ENCODE data around the gene NHSL1. TPM values are rescaled to one million over a fixed set of nuclear protein-coding genes. Genes with fewer than 3 reads are reported as not detected.

NHSL1 gene
- polyA plus RNA-seq, 3 donors, result 0.06 to 2.8 (median 0.51) TPM

DNA sequence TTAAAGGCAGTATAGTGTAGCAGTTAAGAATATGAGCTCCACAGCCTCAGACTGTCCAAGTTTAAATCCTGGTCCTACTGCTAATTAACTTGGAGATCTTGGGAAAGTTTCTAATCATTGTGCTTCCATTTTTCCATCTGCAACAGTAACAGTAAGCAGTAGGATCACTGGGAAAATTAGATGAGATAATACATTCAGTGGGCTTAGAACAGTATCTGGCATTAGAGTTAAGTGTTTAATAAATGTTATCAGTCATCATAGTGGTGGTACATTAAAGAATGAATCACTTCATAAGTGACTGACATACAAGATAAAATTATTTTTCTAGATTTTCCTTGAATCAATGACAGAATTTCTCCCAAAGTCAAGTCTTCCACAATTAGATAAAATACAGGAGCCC is 5.0 kb downstream of the NHSL1 start:
- Mint-ChIP-seq H3K9me3 (peaks cover 0 to 7% (median 2%) of the 10 kb centered on the region in 7 donors), H3K36me3 (peaks cover 4 to 8% of the 10 kb centered on the region in 2 donors), H3K27ac (no peak overlapping the region), H3K4me1 (peaks cover 16% of the 10 kb centered on the region), H3K4me3 (no peak overlapping the region), H3K27me3 (ENCODE audit: low read depth in 3 of 3) (peaks cover 0 to 2% (median 0%) of the 10 kb centered on the region in 3 donors)
- H4K20me1 ChIP-seq (ENCODE audit: insufficient read depth, low read length), result no peaks in the 10 kb centered on the region
- no peaks in the 10 kb centered on the region for H3K9me3 ChIP-seq (replicated peaks in 1 of 2; ENCODE audit: control insufficient read depth in 1 of 2, insufficient read depth in 1 of 2, low read length in 2 of 2)
- H3K4me1 ChIP-seq (ENCODE audit: control insufficient read depth in 1 of 2, insufficient read depth in 2 of 2, low read length in 2 of 2), result peaks cover 8 to 12% of the 10 kb centered on the region in 2 donors
- no peaks in the 10 kb centered on the region for H3K36me3 ChIP-seq (replicated peaks in 1 of 2; ENCODE audit: control insufficient read depth in 1 of 2, insufficient read depth in 2 of 2, low read length in 2 of 2)
- H3K27me3 ChIP-seq (ENCODE audit: control insufficient read depth in 2 of 2, insufficient read depth in 2 of 2, low read length in 2 of 2), result no peaks in the 10 kb centered on the region
- intact Hi-C loops (cut with micrococcal nuclease), result no loop called here
- H3K79me2 ChIP-seq (ENCODE audit: insufficient read depth, low read length), result no peaks in the 10 kb centered on the region
- H3K27ac ChIP-seq (ENCODE audit: low read depth in 1 of 2, low read length in 2 of 2), result no peak overlapping the region
- no peak overlapping the region for H3K9ac ChIP-seq (ENCODE audit: insufficient read depth, low read length, poor library complexity, severe bottlenecking)
- no peak overlapping the region for H2AFZ ChIP-seq (ENCODE audit: insufficient read depth, low read depth, low read length, poor library complexity, severe bottlenecking)
- no peak overlapping the region for H3K4me3 ChIP-seq (replicated peaks in 1 of 3; ENCODE audit: low read depth in 2 of 3, low read length in 3 of 3)
- H3K4me2 ChIP-seq (replicated peaks; ENCODE audit: extremely low read depth, low read length, poor library complexity, severe bottlenecking), result no peak overlapping the region
- TF ChIP-seq, protein P1, sequence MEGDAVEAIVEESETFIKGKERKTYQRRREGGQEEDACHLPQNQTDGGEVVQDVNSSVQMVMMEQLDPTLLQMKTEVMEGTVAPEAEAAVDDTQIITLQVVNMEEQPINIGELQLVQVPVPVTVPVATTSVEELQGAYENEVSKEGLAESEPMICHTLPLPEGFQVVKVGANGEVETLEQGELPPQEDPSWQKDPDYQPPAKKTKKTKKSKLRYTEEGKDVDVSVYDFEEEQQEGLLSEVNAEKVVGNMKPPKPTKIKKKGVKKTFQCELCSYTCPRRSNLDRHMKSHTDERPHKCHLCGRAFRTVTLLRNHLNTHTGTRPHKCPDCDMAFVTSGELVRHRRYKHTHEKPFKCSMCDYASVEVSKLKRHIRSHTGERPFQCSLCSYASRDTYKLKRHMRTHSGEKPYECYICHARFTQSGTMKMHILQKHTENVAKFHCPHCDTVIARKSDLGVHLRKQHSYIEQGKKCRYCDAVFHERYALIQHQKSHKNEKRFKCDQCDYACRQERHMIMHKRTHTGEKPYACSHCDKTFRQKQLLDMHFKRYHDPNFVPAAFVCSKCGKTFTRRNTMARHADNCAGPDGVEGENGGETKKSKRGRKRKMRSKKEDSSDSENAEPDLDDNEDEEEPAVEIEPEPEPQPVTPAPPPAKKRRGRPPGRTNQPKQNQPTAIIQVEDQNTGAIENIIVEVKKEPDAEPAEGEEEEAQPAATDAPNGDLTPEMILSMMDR (IDR thresholded peaks at IDR 0.05), result no peak
- no peak for DNase-seq

DNA sequence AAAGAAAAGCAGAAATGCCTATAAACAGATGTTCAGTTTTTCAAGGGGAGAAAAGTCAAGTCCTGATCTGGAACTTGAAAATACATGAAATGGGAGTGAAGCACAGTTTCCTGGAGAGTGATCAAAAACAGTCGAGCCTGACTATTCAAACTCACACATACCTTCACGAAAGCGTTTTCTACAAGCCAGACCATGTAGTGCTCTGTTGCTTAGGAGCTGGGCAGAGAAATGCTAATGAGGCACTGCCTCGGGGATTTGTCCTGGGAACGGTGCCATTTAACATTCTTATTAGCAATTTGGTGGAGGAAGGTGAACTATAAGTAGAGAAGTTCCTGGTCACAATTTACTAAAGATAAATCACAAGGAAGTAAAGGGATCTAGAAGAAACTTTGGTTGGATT is 5.9 kb downstream of the NHSL1 start:
- Histone ChIP-seq H3K4me1 (ENCODE audit: control insufficient read depth in 1 of 2, insufficient read depth in 2 of 2, low read length in 2 of 2) (peaks cover 0 to 3% of the 10 kb centered on the region in 2 donors), H3K79me2 (ENCODE audit: insufficient read depth, low read length) (no peaks in the 10 kb centered on the region), H3K4me3 (replicated peaks in 1 of 3; ENCODE audit: low read depth in 2 of 3, low read length in 3 of 3) (no peak overlapping the region), H3K9ac (ENCODE audit: insufficient read depth, low read length, poor library complexity, severe bottlenecking) (no peak overlapping the region), H3K27ac (ENCODE audit: low read depth in 1 of 2, low read length in 2 of 2) (no peak overlapping the region), H3K27me3 (ENCODE audit: control insufficient read depth in 2 of 2, insufficient read depth in 2 of 2, low read length in 2 of 2) (no peaks in the 10 kb centered on the region), H2AFZ (ENCODE audit: insufficient read depth, low read depth, low read length, poor library complexity, severe bottlenecking) (no peak overlapping the region), H3K9me3 (replicated peaks in 1 of 2; ENCODE audit: control insufficient read depth in 1 of 2, insufficient read depth in 1 of 2, low read length in 2 of 2) (no peaks in the 10 kb centered on the region), H3K36me3 (replicated peaks in 1 of 2; ENCODE audit: control insufficient read depth in 1 of 2, insufficient read depth in 2 of 2, low read length in 2 of 2) (no peaks in the 10 kb centered on the region), H3K4me2 (replicated peaks; ENCODE audit: extremely low read depth, low read length, poor library complexity, severe bottlenecking) (no peak overlapping the region), H4K20me1 (ENCODE audit: insufficient read depth, low read length) (no peaks in the 10 kb centered on the region)
- no peak for DNase-seq
- TF ChIP-seq, protein P1 (IDR thresholded peaks at IDR 0.05), result no peak
- peaks cover 4 to 8% of the 10 kb centered on the region in 2 donors for H3K36me3 Mint-ChIP-seq
- H3K9me3 Mint-ChIP-seq, result peaks cover 0 to 7% (median 2%) of the 10 kb centered on the region in 7 donors
- H3K27ac Mint-ChIP-seq, result no peak overlapping the region
- WGBS (ENCODE audit: insufficient coverage), result no CpG with 5 or more reads among the region's 5 CpGs
- peaks cover 7% of the 10 kb centered on the region for H3K4me1 Mint-ChIP-seq
- no peak overlapping the region for H3K4me3 Mint-ChIP-seq
- peaks cover 0 to 2% (median 0%) of the 10 kb centered on the region in 3 donors for H3K27me3 Mint-ChIP-seq (ENCODE audit: low read depth in 3 of 3)
- intact Hi-C loops (cut with micrococcal nuclease), result no loop called here
